NT2/D1 (cell line): ENCODE measurements around the gene FBXO2.

Experiments used
- SUZ12 ChIP-seq: IDR thresholded peaks from 2 replicates; pipeline ENCODE4 v1.6.1; 2011; ENCODE audit not compliant: insufficient read length, insufficient read depth; ENCODE audit errors: extremely low read depth
- YY1 ChIP-seq: IDR thresholded peaks from 2 replicates; pipeline ENCODE4 v1.6.1; 2011; ENCODE audit not compliant: insufficient read length, insufficient read depth
- ZNF274 ChIP-seq: IDR thresholded peaks from 2 replicates; pipeline ENCODE4 v1.6.1; 2011; ENCODE audit warnings: mild to moderate bottlenecking, low read depth, low read length

DNA sequence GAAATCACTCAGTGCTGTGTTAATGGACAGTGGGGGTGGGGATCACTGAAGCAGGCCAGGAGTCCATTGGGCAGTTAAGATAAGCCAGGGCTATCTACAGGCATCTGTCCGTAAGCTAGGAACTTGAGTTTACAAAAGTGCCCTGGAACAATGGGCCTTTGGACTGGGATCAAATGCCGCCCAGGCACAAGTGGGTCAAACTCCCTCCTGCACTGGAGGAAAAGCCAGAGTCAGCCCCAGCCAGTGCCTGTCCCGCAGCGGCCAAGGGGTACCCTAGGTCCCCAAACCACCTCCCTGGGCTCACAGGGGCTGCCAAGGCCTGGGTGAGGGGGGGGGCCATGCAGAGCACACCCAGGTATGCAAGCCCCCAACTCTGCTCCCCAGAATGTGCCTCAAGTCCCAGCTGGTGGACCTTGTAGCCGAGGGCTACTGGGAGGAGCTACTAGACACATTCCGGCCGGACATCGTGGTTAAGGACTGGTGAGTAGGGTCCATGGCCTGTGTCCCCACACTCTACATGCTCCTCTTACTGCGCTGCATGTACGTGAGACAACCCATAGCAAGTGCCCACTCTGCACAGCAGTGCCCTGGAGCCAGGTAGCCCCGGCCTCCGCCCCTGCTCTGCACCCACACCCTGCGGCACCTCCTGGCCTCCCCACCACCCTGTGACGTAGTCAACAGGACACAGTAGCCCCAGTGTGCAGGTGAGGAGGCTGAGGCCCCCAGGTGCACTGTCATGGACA is 17.5 kb upstream of the FBXO2 start:
- TF ChIP-seq ZNF274 (no peak), YY1 (no peak), SUZ12 (no peak)
